ENCODE measurements around the gene UIMC1. TPM values are rescaled to one million over a fixed set of nuclear protein-coding genes. Genes with fewer than 3 reads are reported as not detected.

Gene UIMC1
- total and polyA plus RNA-seq, 2 experiments from 2014 or later = 25.3 to 30.8 TPM

DNA sequence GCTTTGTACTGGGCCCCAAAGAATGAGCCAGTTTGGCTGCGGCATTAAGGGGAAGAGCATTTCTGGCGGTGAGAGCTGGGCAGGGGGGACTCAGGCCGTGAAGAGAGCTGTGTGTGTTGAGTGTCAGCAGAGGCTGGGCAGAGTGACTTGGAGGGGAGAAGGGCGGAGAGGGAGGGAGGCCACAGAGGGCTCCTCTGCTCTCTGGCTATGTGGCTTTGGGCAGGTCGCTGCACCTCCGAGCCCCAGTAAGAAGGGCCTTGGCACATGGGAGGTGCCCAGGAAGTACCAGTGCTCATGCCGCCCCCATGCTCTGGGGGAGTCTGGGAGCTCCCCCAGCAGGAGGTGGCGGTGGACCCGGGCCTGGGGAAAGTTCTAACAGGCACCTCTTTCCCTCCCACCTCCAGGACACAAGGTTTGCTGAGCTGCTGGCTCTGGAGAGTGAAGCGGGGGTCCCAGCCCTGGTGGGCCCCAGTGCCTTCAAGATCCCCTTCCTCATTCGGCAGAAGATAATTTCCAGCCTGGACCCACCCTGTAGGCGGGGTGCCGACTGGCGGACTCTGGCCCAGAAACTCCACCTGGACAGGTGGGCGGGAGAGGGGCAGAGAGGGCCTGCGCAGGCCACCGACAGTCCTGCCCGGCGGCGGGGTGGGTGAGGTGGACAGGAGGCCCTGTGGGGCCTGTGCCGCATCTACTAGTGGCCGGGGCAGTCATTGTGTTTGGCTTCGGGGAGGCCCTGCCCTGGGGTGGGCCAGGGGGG lies 127.5 kb downstream of the UIMC1 start:
- TF ChIP-seq, protein P1, sequence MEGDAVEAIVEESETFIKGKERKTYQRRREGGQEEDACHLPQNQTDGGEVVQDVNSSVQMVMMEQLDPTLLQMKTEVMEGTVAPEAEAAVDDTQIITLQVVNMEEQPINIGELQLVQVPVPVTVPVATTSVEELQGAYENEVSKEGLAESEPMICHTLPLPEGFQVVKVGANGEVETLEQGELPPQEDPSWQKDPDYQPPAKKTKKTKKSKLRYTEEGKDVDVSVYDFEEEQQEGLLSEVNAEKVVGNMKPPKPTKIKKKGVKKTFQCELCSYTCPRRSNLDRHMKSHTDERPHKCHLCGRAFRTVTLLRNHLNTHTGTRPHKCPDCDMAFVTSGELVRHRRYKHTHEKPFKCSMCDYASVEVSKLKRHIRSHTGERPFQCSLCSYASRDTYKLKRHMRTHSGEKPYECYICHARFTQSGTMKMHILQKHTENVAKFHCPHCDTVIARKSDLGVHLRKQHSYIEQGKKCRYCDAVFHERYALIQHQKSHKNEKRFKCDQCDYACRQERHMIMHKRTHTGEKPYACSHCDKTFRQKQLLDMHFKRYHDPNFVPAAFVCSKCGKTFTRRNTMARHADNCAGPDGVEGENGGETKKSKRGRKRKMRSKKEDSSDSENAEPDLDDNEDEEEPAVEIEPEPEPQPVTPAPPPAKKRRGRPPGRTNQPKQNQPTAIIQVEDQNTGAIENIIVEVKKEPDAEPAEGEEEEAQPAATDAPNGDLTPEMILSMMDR (IDR thresholded peaks at IDR 0.05; ENCODE audit: low read depth, low read length) = no peak
- H3K9me3 ChIP-seq (ENCODE audit: low read depth) = no peaks in the 10 kb centered on the region
- no peak for DNase-seq (ENCODE audit: low read depth in 1 of 2, low spot score in 1 of 2)

GRCh38 chr5:176878463-176878862 lies 128.1 kb downstream of the UIMC1 start:
- H3K9me3 ChIP-seq (ENCODE audit: low read depth) = no peaks in the 10 kb centered on the region
- no peaks in the 10 kb centered on the region for H3K27me3 ChIP-seq
- DNase-seq (ENCODE audit: low read depth in 1 of 2, low spot score in 1 of 2) = no peak
- TF ChIP-seq, protein P1 (IDR thresholded peaks at IDR 0.05; ENCODE audit: low read depth, low read length) = no peak
- H3K27ac ChIP-seq = no peak overlapping the region
- no peaks in the 10 kb centered on the region for H3K36me3 ChIP-seq
- no peak overlapping the region for H3K4me3 ChIP-seq
- H3K4me1 ChIP-seq (ENCODE audit: low read depth) = peaks cover 4% of the 10 kb centered on the region

More for the DNA sequence above, 127.5 kb downstream of the UIMC1 start:
- Histone ChIP-seq H3K4me3 (no peak overlapping the region), H3K27me3 (no peaks in the 10 kb centered on the region), H3K27ac (no peak overlapping the region), H3K36me3 (no peaks in the 10 kb centered on the region), H3K4me1 (ENCODE audit: low read depth) (peaks cover 4% of the 10 kb centered on the region)

GRCh38 chr5:176877793-176878331 lies 128.7 kb downstream of the UIMC1 start:
- H3K9me3 ChIP-seq (ENCODE audit: low read depth) = no peaks in the 10 kb centered on the region
- H3K36me3 ChIP-seq = no peaks in the 10 kb centered on the region
- H3K27ac ChIP-seq = no peak overlapping the region
- no peaks in the 10 kb centered on the region for H3K27me3 ChIP-seq
- H3K4me3 ChIP-seq = no peak overlapping the region
- peaks cover 4% of the 10 kb centered on the region for H3K4me1 ChIP-seq (ENCODE audit: low read depth)
- no peak for DNase-seq (ENCODE audit: low read depth in 1 of 2, low spot score in 1 of 2)
- TF ChIP-seq, protein P1 (IDR thresholded peaks at IDR 0.05; ENCODE audit: low read depth, low read length) = no peak

- H3K27me3 ChIP-seq = no peaks in the 10 kb centered on the region
These were observed 129.8 kb downstream of the UIMC1 start for GRCh38 chr5:176876506-176877431.

More at GRCh38 chr5:176876506-176877431, 129.8 kb downstream of the UIMC1 start:
- Histone ChIP-seq H3K36me3 (no peaks in the 10 kb centered on the region), H3K27ac (no peak overlapping the region), H3K4me1 (ENCODE audit: low read depth) (peaks cover 4% of the 10 kb centered on the region), H3K4me3 (no peak overlapping the region), H3K9me3 (ENCODE audit: low read depth) (no peaks in the 10 kb centered on the region)
- TF ChIP-seq, protein P1 (IDR thresholded peaks at IDR 0.05; ENCODE audit: low read depth, low read length) = no peak
- DNase-seq (ENCODE audit: low read depth in 1 of 2, low spot score in 1 of 2) = no peak

Data from cardiac muscle cell (in vitro differentiated cells and primary cell).